AG04450 (cell line): ENCODE results near the gene PSMC1. TPM values are rescaled to one million over a fixed set of nuclear protein-coding genes. Genes with fewer than 3 reads are reported as not detected.

ENCODE experiments used
- CTCF ChIA-PET: fragments of 300-600, 350-600 bp; formaldehyde crosslinking; extraction: SDS; loops from one replicate; lab custom pipeline; 2022; ENCODE audit warnings: antibody characterized with exemption, inconsistent platforms; lab: Charles Lee
- POLR2A ChIA-PET: fragments of 350-600 bp; formaldehyde crosslinking; extraction: SDS; loops from one replicate; lab custom pipeline; 2021; ENCODE audit warnings: antibody characterized with exemption, inconsistent platforms; lab: Yijun Ruan, JAX
- DNase-seq: peaks from one replicate; pipeline ENCODE4 v3.0.0-alpha.2; 2011; ENCODE audit warnings: low read depth, low spot score
- H3K27ac ChIP-seq: one replicate; pipeline ENCODE4 v1.5.1; 2012; ENCODE audit warnings: low read depth, low read length, control low read depth
- H3K27me3 ChIP-seq: one replicate; pipeline ENCODE4 v1.6.0; 2012; ENCODE audit warnings: low read length; ENCODE audit not compliant: control insufficient read depth, insufficient read depth
- H3K4me3 ChIP-seq: 2 replicates; pipeline ENCODE4 v1.5.1; 2011; ENCODE audit warnings: mild to moderate bottlenecking, low read depth, low read length, control low read depth
- H3K9me3 ChIP-seq: 2 replicates; pipeline ENCODE4 v1.5.1; 2012; ENCODE audit warnings: low read length; ENCODE audit not compliant: control insufficient read depth, insufficient read depth
- polyA plus RNA-seq: library from polyadenylated mRNA; depleted of rRNA; stranded (reverse); fragments of >200 nt; gene quantifications from 2 replicates; pipeline ENCODE4 v1.2.3, GENCODE V29; 2011
- TF ChIP-seq, protein P1 (sequence below): IDR thresholded peaks from 2 replicates; pipeline ENCODE4 v1.5.1; 2011; ENCODE audit warnings: low read depth, low read length, control low read depth, inconsistent platforms

PSMC1 gene
- polyA plus RNA-seq, 1 experiment = 228 TPM

DNA sequence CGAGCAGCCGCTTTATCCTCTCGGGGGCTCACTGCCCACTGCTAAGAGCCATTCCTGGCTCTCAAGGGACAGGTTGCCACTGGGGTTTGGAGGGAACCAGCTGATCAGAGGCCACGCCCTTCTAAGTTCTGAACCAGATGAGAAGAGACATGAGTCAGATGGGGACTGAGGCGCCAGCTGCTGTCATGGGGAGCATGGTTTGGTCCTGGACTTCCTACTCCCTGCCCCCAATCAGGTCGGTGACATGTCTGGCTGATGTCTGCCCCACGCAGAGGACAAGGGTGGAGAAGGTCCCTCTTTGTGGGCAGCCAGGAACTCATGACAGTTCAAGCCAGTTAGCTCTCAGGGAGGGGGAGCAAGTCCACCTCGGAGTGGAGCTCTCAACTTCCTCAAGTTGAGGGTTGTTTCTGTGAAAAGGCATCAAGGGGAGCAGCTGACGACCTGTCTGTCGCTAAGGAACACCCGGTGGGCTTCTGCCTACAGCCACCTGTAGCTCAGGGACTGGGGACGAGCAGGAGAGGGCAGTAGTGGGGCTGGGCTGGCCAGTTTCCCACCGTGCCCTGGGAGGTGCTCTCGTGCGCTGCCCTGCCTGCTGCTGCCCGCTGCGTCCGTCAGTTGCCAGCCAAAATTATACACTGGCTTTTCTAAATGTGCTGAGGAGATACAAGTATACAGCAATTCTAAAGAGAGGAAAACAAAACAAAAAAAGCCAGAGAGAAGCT lies 20.5 kb downstream of the PSMC1 start:
- CTCF ChIA-PET = interaction anchor here (0.6 to 0.9 kb wide), 2 partner anchors 43 to 482 kb away, joined by 3 to 5 read pairs; no protein-coding TSS in a partner anchor

DNA sequence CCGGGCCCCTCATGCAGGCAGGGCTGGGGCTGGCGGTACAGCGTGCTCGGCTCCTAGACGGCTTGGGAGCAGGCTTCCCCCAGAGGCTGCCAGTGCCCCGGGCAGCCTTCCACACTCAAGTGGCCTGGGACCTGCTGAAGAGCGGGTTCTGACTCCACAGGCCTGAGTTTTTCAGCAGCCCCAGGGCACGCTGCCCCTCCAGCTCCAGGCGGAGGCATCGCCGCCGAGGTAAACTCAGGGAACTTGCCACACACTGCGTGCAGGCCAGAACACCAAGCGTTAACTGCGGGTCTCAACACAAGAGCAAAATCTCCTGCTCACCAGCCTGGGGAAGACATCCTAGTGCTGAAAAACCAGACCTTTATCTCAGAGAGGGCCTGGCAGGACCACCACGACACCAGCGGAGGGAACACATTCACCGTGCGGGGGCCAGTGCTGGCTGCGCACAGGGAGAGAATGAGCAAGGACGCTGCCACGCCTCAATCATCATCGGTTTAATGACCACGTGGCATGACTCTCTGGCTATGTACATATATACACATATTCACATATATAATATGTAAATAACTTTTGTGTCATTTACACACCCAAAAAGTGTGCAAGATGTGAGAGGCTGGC lies 21.3 kb downstream of the PSMC1 start:
- Histone ChIP-seq H3K27ac (no peak overlapping the region), H3K27me3 (no peaks in the 10 kb centered on the region), H3K4me3 (no peak overlapping the region), H3K9me3 (no peaks in the 10 kb centered on the region; the same call in 1 of the 2 replicates)
- TF ChIP-seq, protein P1, sequence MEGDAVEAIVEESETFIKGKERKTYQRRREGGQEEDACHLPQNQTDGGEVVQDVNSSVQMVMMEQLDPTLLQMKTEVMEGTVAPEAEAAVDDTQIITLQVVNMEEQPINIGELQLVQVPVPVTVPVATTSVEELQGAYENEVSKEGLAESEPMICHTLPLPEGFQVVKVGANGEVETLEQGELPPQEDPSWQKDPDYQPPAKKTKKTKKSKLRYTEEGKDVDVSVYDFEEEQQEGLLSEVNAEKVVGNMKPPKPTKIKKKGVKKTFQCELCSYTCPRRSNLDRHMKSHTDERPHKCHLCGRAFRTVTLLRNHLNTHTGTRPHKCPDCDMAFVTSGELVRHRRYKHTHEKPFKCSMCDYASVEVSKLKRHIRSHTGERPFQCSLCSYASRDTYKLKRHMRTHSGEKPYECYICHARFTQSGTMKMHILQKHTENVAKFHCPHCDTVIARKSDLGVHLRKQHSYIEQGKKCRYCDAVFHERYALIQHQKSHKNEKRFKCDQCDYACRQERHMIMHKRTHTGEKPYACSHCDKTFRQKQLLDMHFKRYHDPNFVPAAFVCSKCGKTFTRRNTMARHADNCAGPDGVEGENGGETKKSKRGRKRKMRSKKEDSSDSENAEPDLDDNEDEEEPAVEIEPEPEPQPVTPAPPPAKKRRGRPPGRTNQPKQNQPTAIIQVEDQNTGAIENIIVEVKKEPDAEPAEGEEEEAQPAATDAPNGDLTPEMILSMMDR = no peak
- ChIA-PET POLR2A (no interaction called here), CTCF (interaction anchor here (0.7 kb wide), 1 partner anchor 304 kb away, joined by 3 read pairs; no protein-coding TSS in a partner anchor)
- DNase-seq = no peak

More for the DNA sequence above, 20.5 kb downstream of the PSMC1 start:
- no peak overlapping the region for H3K4me3 ChIP-seq
- POLR2A ChIA-PET = no interaction called here
- no peak for DNase-seq
- H3K27me3 ChIP-seq = no peaks in the 10 kb centered on the region
- H3K9me3 ChIP-seq = no peaks in the 10 kb centered on the region; the same call in 1 of the 2 replicates
- TF ChIP-seq, protein P1 = no peak
- no peak overlapping the region for H3K27ac ChIP-seq

DNA sequence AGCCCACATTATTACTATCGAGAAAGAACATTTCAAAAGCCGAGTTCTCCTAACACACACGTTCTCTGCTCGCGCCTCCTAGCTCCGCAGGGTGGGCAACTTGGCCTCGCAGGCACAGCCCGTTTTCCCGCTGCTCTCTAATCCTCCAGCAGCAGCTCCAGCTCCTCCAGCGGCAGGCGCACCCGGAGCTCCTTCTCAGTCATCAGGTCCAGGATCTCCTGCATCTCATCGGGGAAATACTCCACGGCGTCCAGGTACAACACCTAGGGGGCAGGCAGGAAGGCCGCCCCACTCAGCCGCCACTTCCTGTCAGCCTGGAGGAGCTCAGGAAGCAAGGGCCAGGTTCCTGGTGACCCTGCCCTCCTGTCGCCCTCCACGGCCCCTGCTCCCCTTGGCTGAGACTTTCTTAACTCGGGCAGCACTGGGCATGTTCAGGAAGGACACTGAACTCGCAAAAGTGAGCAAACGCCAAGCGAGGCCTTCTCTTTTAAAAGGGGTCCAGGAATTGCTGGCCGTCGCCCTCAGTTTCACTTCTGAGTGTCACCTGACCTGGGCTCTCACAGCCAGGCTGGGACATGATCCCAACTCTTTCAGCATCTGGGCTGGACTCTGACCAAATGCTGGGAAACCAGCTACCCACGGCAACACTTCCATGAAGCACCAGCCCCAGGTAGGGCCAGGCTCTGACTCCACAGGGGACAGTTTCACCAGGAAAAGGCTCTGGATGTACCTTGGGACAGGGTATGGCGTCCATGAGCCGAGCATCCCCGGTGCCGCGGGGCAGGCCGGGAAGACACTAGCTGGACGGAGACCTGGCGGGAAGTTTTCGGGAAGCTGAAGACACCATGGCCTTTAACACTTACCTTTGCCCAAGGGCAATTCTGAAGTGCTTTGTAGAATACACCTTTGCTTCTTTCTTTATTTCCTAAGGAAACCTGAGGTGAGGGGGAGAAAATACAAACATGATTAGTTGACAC lies 22.1 kb downstream of the PSMC1 start:
- Histone ChIP-seq H3K27ac (no peak overlapping the region), H3K9me3 (no peaks in the 10 kb centered on the region; the same call in 1 of the 2 replicates), H3K4me3 (no peak overlapping the region), H3K27me3 (no peaks in the 10 kb centered on the region)
- DNase-seq = no peak
- ChIA-PET POLR2A (no interaction called here), CTCF (interaction anchor here (0.7 kb wide), 1 partner anchor 305 kb away, joined by 3 read pairs; no protein-coding TSS in a partner anchor)
- TF ChIP-seq, protein P1 = no peak

DNA sequence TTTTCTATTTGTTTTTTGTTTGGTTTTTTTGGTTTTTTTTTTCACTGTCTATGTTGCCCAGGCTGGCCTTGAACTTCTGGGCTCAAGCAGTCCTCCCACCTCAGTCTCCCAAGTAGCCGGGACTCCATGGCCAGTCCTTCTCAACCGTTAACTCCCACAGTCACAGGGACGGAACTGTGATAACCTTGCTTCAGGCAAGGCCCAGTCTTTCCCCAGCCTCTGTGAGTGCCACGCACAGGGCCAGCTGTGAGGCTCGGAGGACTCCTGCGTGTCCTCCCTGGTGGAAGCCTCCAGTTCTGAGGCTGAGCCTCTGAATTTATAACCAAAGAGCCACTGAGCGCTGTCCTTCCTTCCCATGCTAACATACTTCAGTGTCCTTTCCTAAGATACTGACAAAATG lies 23.7 kb downstream of the PSMC1 start:
- H3K27me3 ChIP-seq = no peaks in the 10 kb centered on the region
- no peaks in the 10 kb centered on the region; the same call in 1 of the 2 replicates for H3K9me3 ChIP-seq
- TF ChIP-seq, protein P1 = no peak
- H3K4me3 ChIP-seq = no peak overlapping the region
- CTCF ChIA-PET = interaction anchor here (1.7 kb wide), 1 partner anchor 22 kb away, joined by 5 read pairs; no protein-coding TSS in a partner anchor
- DNase-seq = no peak
- POLR2A ChIA-PET = no interaction called here
- H3K27ac ChIP-seq = no peak overlapping the region
